ENCODE results near the gene METTL8.

The METTL8 gene

DNA sequence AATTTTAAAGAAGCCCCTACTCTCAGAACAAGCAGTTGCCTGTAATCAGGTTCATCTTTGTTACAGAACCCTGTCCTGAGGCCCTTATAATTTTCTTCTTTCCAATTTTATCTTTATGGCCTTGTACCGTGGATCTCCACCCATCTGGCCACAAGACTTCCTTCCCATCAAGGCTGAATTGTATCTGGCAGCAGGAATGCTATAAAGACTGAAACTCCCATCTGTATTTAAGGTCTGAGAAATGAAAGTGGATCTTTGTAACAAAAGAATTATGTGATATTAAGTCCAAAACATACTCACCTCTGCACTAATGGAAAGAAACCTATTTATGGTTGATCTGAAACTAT is 91.8 kb downstream of the METTL8 start:
- Histone ChIP-seq H3K36me3 (ENCODE audit: insufficient read depth, low read length) (no peaks in the 10 kb centered on the region), H3K4me3 (no peak overlapping the region), H3K9me3 (ENCODE audit: low read depth, low read length) (no peaks in the 10 kb centered on the region), H3K9ac (ENCODE audit: insufficient read length) (no peak overlapping the region), H3K27ac (peak overlapping the region; percentile 14; the same call in 1 of the 2 replicates)
- no peak for TF ChIP-seq POLR2AphosphoS5 (IDR thresholded peaks at IDR 0.05; ENCODE audit: borderline replicate concordance, low read depth, low read length)
- TF ChIP-seq FOXP2 (optimal IDR thresholded peaks at IDR 0.05; ENCODE audit: control extremely low read depth, extremely low read length, insufficient read depth): no peak
- no peak for TF ChIP-seq EZH2 (IDR thresholded peaks at IDR 0.05)
- DNase-seq (ENCODE audit: low read depth, low spot score): no peak

DNA sequence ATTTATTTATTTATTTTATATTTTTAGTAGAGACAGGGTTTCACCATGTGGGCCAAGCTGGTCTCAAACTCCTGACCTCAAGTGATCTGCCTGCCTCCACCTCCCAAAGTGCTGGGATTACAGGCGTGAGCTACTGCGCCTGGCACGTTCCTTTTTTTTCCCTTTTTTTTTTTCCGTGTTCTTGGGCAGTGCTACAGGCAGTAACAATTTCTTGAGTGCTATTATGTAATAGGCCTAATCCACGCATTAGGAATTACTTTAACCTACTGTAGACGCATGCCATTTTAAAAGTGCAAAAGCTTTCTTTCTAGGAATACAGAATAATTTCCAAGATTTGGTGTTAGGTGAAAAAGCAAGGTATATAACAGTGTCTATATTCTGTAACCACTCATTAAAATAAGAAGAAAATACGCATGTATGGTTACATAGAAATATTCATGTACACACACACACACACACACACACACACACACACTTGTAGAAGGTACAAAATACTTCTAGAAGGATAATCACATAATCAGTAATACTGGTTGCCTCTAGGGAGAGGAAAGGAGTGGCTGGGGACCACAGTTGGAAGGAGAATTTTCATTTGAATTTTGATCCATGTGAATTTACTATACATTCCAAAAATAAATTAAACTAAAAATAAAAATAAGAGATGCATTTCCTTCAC is 92.3 kb downstream of the METTL8 start:
- no peak for DNase-seq (ENCODE audit: low read depth, low spot score)
- Histone ChIP-seq H3K9ac (ENCODE audit: insufficient read length) (no peak overlapping the region), H3K36me3 (ENCODE audit: insufficient read depth, low read length) (no peaks in the 10 kb centered on the region)

DNA sequence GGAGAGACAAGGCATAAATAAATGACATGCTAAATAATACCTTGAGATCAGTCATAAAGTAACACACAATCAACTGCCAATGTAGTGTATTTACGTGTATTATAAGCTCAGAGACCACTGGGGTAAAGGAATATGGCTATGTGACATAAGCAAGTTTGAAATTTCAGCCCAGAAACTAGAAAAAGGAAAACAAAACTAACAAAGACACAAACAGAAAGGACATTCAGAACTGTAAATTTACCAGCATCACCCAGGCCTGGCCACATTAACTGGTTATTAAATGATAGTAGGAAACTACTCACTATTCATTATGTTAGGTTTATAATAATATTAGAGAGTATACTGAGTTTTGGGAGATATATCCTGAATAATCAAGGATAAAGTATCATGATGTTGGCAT is 98.8 kb downstream of the METTL8 start:
- Histone ChIP-seq H3K36me3 (ENCODE audit: insufficient read depth, low read length) (no peaks in the 10 kb centered on the region), H3K4me3 (no peak overlapping the region), H3K9ac (ENCODE audit: insufficient read length) (no peak overlapping the region), H3K27ac (no peak overlapping the region), H3K9me3 (ENCODE audit: low read depth, low read length) (no peaks in the 10 kb centered on the region)
- no peak for DNase-seq (ENCODE audit: low read depth, low spot score)
- TF ChIP-seq POLR2AphosphoS5 (IDR thresholded peaks at IDR 0.05; ENCODE audit: borderline replicate concordance, low read depth, low read length): no peak
- no peak for TF ChIP-seq FOXP2 (optimal IDR thresholded peaks at IDR 0.05; ENCODE audit: control extremely low read depth, extremely low read length, insufficient read depth)
- TF ChIP-seq EZH2 (IDR thresholded peaks at IDR 0.05): no peak

More for the DNA sequence above, 92.3 kb downstream of the METTL8 start:
- no peaks in the 10 kb centered on the region for H3K9me3 ChIP-seq (ENCODE audit: low read depth, low read length)
- 0 out of 2 replicates have a peak overlapping the region, but pooled peaks have one; percentile 14 for H3K27ac ChIP-seq
- TF ChIP-seq EZH2 (IDR thresholded peaks at IDR 0.05) (no peak), POLR2AphosphoS5 (IDR thresholded peaks at IDR 0.05; ENCODE audit: borderline replicate concordance, low read depth, low read length) (no peak), FOXP2 (optimal IDR thresholded peaks at IDR 0.05; ENCODE audit: control extremely low read depth, extremely low read length, insufficient read depth) (no peak)
- H3K4me3 ChIP-seq: no peak overlapping the region

DNA sequence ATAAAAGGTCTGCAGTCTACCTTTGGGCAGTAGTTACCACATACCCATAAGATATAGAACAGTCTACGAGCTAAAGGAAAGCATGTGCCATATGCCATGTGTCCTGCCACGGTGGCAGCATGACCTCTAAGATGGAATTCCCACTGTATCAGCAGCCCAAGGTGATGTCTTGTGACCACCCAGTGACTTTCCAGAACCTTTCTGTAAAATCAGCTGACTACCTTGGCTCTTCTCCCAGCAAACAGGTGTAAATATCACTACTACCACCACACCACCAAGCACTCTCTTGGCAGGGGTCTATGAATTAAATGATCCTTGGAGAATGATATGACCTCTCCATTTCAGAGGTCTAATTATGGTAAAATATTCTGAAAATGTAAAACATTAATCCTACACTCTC is 99.6 kb downstream of the METTL8 start:
- no peaks in the 10 kb centered on the region for H3K9me3 ChIP-seq (ENCODE audit: low read depth, low read length)
- no peaks in the 10 kb centered on the region for H3K36me3 ChIP-seq (ENCODE audit: insufficient read depth, low read length)
- no peak for DNase-seq (ENCODE audit: low read depth, low spot score)
- H3K27ac ChIP-seq: no peak overlapping the region
- no peak overlapping the region for H3K9ac ChIP-seq (ENCODE audit: insufficient read length)
- TF ChIP-seq POLR2AphosphoS5 (IDR thresholded peaks at IDR 0.05; ENCODE audit: borderline replicate concordance, low read depth, low read length) (no peak), EZH2 (IDR thresholded peaks at IDR 0.05) (no peak)
- H3K4me3 ChIP-seq: no peak overlapping the region

DNA sequence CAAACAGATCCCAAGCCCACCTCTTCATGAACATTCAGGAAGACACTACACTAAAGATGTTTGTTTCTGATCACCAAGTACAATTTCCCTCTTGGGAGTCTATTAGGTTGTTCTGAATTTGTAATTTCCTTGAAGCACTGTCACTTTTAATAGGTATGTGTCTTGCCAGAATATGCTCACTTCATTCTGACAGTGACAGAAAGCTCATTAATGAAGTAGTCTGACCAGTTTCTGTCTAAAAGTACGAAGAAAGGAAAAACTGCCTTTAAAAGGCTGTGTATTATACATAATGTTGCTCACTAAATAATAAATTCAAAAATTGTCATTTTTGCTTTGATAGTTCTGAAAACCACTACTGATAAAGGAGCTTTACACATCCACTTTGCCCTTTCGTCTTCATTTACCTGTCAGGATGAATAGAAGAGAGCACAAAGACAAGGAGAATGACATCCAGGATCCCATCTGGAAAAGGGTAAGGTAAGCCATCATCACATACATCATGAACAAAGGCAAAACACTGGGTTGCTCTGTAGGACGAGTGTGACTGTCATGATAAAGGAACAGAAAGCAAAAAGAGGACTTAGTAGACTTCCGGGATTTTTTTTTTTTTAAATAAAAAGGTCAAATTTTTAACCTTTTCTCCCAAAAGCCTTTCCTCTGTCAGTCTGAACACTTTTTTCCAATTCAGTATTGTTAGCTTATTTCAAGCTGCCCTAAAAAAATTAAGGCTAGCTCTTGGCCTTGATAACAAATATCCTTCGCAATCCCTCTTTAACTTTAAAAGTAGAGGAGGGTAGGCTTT is 103.4 kb downstream of the METTL8 start:
- no peak for DNase-seq (ENCODE audit: low read depth, low spot score)
- no peak overlapping the region for H3K27ac ChIP-seq
- H3K9ac ChIP-seq (ENCODE audit: insufficient read length): no peak overlapping the region
- TF ChIP-seq POLR2AphosphoS5 (IDR thresholded peaks at IDR 0.05; ENCODE audit: borderline replicate concordance, low read depth, low read length): no peak
- TF ChIP-seq FOXP2 (optimal IDR thresholded peaks at IDR 0.05; ENCODE audit: control extremely low read depth, extremely low read length, insufficient read depth): no peak
- no peak for TF ChIP-seq EZH2 (IDR thresholded peaks at IDR 0.05)
- no peak overlapping the region for H3K4me3 ChIP-seq
- H3K36me3 ChIP-seq (ENCODE audit: insufficient read depth, low read length): no peaks in the 10 kb centered on the region
- H3K9me3 ChIP-seq (ENCODE audit: low read depth, low read length): no peaks in the 10 kb centered on the region

DNA sequence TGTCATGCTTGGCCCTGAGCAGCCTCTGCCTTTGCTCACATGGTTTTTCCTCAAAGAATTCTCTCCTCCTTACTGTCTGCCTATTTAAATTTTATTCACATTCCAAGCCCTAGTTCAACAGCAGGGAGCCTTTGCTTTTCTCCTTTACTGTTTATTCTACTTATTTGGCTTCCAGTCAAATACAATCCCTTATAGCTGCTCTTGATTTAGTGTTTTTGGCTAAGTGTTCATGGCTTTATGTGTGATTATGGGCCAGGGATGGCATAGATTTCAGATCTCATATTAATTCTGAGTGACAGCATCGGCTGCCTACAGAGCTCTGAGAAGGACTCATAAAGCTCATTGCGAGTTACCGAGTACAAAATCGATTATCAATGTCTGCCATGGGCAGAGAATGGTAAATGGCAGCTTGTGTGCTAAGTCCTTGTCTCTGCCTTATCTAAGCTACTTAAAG is 106.7 kb downstream of the METTL8 start:
- Histone ChIP-seq H3K27ac (peak overlapping the region; percentile 80), H3K36me3 (ENCODE audit: insufficient read depth, low read length) (no peaks in the 10 kb centered on the region), H3K4me3 (peak overlapping the region; percentile 59), H3K9ac (ENCODE audit: insufficient read length) (no peak overlapping the region), H3K9me3 (ENCODE audit: low read depth, low read length) (no peaks in the 10 kb centered on the region)
- peak; percentile 59 for DNase-seq (ENCODE audit: low read depth, low spot score)
- TF ChIP-seq FOXP2 (optimal IDR thresholded peaks at IDR 0.05; ENCODE audit: control extremely low read depth, extremely low read length, insufficient read depth): peak; percentile 21
- no peak for TF ChIP-seq POLR2AphosphoS5 (IDR thresholded peaks at IDR 0.05; ENCODE audit: borderline replicate concordance, low read depth, low read length)
- no peak for TF ChIP-seq EZH2 (IDR thresholded peaks at IDR 0.05)

DNA sequence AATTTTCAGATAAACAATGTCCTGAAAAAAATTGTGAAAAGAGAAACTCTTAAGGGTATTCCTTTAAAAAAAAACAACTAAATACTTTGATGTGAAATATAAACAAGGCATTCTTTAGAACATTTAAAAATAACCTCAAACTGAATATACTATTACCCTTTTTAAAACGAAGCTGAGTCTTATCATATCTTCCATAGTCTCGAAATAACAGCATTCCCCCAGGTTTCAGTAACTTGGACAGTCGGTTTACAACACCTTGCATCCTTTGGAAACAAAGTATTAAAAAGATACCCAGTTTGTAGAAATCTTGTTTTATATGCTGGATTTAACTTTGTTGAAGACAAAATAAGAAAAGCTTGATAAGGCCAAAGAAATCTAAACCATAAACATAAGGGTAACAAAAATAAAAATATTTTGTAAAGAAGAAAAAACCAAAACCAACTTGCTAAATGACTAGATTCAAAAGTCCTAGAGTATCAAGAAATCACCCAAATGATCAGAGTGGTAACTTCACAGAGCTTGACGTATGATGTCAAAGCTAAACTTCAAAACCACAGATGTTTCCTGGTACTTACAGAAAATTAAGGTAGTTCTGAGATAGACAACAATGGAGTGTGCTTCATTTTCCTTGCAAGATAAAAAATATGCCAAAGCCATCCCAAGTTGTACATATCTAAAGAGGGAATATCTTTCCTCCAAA is 107.8 kb downstream of the METTL8 start:
- Histone ChIP-seq H3K9ac (ENCODE audit: insufficient read length) (no peak overlapping the region), H3K4me3 (no peak overlapping the region), H3K36me3 (ENCODE audit: insufficient read depth, low read length) (no peaks in the 10 kb centered on the region), H3K9me3 (ENCODE audit: low read depth, low read length) (no peaks in the 10 kb centered on the region), H3K27ac (peak overlapping the region; percentile 80; the same call in 1 of the 2 replicates)
- DNase-seq (ENCODE audit: low read depth, low spot score): no peak
- TF ChIP-seq FOXP2 (optimal IDR thresholded peaks at IDR 0.05; ENCODE audit: control extremely low read depth, extremely low read length, insufficient read depth): no peak
- no peak for TF ChIP-seq POLR2AphosphoS5 (IDR thresholded peaks at IDR 0.05; ENCODE audit: borderline replicate concordance, low read depth, low read length)
- TF ChIP-seq EZH2 (IDR thresholded peaks at IDR 0.05): no peak

DNA sequence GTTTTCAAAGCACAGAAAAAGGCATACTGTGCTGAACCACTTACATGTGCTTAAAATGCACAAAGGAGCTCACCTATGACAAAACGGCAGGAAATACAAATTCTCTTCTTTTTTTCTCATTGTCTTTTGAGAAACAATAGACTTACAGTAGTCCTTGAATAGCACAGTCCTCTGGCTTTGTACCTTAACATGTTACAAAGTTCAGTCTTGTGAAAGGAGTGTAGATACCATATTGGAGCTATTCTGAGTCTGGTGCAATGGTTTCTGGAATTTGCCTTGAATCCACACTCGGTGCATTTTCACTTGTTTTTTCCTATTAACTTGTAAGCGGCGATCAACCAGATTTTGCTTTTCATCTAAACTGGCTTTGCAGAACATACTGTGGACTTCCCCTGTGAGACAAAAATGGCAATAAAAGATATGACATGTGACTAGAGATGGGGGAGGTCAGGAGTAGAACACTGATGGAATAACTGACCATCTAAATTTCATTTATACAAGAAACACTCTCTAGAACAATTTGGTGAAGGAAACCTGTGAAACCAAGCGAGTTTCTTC is 109.7 kb downstream of the METTL8 start:
- H3K9ac ChIP-seq (ENCODE audit: insufficient read length): no peak overlapping the region
- DNase-seq (ENCODE audit: low read depth, low spot score): no peak
- no peaks in the 10 kb centered on the region for H3K36me3 ChIP-seq (ENCODE audit: insufficient read depth, low read length)
- TF ChIP-seq EZH2 (IDR thresholded peaks at IDR 0.05) (no peak), POLR2AphosphoS5 (IDR thresholded peaks at IDR 0.05; ENCODE audit: borderline replicate concordance, low read depth, low read length) (no peak), FOXP2 (optimal IDR thresholded peaks at IDR 0.05; ENCODE audit: control extremely low read depth, extremely low read length, insufficient read depth) (no peak)
- H3K4me3 ChIP-seq: no peak overlapping the region
- H3K9me3 ChIP-seq (ENCODE audit: low read depth, low read length): no peaks in the 10 kb centered on the region
- no peak overlapping the region for H3K27ac ChIP-seq

Measured in SK-N-MC (cell line).